ENCODE results near the gene LDAH.
"Not testable (repeated sequence)": the region's sequence is repeated elsewhere in the genome, so short reads cannot be mapped to it uniquely, and the experiment has no call there.

The LDAH gene

DNA sequence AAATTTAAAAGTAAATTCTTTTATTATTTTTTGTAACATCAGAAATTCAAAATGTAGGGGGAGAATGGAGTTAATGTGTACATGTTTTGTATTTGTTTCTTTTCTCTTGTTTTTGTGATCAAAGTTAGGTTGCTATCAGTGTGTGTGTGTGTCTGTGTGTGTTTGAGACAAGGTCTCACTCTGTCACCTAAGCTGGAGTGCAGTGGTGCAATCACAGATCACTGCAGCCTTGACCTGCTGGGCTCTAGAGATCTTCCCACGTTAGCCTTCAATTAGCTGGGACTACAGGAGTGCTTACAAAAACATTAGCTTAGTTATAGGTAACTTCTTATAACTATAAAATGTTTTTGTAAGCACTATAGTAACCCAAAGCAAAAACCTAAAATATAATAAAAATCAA is 105.3 kb downstream of the LDAH start:
- DNase-seq = no peak

DNA sequence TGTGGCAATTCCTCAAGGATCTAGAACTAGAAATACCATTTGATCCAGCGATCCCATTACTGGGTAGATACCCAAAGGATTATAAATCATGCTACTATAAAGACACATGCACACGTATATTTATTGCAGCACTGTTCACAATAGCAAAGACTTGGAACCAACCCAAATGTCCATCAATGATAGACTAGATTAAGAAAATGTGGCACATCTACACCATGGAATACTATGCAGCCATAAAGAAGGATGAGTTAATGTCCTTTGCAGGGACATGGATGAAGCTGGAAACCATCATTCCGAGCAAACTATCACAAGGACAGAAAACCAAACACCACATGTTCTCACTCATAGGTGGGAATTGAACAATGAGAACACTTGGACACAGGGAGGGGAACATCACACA is 106.7 kb downstream of the LDAH start:
- DNase-seq = not testable (repeated sequence)

DNA sequence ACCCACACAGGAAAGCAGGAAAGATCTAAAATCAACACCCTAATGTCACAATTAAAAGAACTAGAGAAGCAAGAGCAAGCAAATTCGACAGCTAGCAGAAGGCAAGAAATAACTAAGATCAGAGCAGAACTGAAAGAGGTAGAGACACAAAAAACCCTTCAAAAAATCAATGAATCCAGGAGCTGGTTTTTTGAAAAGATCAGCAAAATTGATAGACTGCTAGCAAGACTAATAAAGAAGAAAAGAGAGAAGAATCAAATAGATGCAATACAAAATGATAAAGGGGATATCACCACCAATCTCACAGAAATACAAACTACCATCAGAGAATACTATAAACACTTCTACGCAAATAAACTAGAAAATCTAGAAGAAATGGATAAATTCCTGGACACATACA is 108.5 kb downstream of the LDAH start:
- not testable (repeated sequence) for DNase-seq

DNA sequence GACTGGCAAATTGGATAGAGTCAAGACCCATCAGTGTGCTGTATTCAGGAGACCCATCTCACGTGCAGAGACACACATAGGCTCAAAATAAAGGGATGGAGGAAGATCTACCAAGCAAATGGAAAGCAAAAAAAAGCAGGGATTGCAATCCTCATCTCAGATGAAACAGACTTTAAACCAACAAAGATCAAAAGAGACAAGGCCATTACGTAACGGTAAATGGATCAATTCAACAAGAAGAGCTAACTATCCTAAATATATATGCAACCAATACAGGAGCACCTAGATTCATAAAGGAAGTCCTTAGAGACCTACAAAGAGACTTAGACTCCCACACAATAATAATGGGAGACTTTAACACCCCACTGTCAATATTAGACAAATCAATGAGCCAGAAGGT is 109.3 kb downstream of the LDAH start:
- not testable (repeated sequence) for DNase-seq

DNA sequence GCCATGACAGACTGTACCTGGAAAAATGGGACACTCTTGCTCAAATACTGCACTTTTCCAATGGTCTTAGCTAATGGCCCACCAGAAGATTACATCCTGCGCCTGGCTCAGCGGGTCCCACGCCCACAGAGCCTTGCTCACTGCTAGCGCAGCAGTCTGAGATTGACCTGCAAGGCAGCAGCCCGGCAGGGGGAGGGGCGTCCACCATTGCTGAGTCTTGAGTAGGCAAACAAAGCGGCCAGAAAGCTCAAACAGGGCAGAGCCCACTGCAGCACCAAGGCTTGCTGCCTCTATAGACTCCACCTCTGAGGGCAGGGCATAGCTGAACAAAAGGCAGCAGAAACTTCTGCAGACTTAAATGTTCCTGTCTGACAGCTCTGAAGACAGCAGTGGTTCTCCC is 111.3 kb downstream of the LDAH start:
- not testable (repeated sequence) for DNase-seq

DNA sequence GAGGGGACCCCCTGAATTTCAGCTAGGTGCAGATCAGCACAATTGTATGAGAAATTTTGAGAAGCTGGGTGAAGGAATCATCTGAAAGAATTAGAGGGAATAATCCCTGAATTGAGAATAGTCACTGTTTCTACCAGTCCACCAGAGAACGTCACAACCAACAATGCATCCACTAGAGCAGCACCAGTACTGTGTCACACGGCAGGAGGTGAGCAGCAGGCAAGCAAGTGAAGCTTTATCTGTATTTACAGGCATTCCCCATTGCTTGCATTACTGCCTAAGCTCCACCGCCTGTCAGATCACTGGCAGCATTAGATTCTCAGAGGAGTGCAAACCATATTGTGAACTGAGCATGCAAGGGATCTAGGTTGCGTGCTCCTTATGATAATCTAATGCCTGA is 115.3 kb downstream of the LDAH start:
- DNase-seq = no peak

DNA sequence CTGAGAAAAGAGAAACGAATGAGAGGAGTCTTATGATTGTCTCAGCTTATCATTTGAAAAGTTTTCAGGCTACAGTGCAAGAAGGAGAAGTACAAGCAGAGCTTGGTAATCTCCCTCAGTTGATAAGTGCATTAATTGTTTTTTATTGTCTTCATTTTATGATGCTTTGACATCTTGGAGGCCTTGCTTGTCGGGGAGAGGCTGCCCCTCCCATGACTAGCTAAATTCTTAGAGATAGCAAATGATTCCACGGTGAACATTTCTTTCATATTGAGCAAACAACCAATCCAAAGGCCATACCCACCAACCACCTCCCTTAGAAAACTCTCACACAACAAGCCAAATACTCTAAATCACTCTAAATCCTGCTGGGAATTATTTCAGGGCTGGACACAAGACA is 116.1 kb downstream of the LDAH start:
- DNase-seq = no peak

DNA sequence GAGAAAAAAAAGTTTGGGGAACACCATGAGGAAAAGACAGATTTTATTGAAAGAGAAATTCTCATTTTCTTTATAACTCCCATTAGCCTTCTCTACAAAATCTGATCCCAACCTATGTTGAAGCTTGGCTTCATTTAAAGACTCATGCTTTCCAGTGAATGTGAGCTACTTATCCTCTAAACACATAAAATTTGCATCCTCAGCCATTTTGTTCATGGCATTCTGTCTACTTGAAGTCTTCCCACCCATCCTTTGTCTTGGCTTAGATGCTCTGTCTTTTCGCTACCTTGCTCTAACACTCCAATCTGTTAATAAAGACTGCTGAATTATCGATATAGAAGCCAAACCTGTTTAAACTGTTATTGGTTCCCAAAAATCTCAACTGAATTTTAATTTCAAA is 116.7 kb downstream of the LDAH start:
- no peak for DNase-seq

DNA sequence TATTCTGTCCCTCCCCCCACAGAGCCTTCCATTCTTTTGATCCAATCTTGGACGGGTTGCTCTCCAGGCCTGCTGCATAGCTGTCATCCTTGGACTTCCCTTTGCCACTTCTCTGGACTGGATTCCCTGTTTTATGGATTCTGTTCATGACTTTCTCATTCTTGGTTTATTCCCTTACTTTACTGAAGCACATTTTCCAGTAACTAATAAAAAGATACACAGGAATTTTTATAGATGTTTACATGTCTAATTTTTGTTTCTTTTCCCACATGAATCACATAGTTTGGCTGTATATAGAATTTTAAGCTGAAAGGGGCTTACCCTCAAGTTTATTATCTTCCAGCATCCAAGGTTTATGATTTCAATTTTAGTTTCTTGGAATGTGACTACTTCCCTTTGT is 118.0 kb downstream of the LDAH start:
- no peak for DNase-seq

DNA sequence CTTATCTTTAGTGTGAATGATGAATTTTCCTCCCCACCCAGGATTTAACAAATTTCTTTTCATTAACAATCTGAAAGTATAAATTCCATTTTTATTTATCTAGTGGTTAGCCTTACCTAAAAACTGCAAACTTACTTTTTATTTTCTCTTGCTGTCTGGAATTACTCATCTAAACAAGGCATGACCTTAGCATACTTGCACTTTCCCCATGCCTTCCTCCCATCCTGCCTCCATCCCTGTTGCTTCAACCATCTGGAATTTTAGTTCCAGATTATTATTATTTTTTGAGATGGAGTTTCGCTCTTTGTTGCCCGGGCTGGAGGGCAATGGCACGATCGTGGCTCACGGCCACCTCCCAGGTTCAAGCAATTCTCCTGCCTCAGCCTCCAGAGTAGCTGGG is 120.3 kb downstream of the LDAH start:
- no peak for DNase-seq

DNA sequence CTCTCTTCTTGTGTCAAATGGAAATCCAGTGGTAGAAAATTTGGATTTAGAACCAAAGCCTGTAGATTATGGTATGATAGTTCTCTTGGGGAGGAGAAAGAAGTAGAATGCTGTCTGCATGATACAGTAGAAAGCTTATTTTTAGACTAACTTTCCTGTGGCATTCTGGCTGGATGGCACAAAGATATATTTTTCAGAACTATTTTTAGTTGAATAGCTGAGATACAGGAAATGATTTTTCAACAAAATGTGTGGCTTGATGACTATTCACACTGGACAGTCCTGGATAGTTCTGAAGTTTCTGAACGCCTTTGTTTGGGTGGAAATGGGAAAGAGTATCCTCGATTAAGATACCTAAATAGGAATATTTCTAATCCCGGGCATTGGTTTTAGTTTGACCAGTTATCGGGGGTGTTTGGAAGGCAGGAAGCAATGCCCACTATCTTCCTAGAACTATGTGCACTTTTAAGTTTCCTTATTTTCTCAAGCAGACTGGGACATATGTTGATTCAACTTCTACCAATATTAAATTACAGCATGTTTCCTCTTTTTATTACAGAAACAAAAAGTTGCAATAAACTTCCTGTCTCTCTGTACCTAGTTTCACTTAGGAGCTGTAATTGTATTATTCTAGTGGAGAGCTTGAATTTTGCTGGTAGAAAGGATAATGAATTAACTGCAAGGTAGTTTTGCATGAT is 123.8 kb downstream of the LDAH start:
- peak; percentile 28 for DNase-seq

DNA sequence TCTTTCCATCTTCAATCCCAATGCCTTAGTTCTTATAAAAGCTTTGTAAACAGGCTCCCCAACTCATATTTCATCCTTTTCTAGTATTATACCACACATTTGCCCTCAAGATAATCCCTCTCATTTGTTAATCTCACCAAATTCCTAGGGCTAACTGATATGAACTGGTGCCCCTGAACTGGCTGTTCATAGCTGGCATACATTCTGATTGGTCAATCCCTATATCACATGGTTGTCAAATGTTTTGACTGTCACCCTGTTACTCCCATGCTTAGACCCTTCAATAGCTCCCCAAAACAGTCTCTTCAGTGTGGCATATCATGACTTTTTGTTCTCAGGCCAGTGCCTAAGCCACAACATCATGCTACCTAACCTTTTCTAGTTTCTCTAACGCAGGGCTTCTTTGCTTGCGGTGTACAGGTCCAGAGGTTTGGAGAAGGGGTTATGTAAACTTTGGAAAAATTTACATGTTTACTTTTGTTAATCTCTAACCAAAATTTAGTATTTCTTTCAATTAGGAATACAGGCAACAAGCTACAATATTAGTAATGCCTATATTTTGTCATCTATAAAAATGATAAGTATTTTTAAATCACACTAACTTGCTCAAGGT is 125.5 kb downstream of the LDAH start:
- DNase-seq = no peak

DNA sequence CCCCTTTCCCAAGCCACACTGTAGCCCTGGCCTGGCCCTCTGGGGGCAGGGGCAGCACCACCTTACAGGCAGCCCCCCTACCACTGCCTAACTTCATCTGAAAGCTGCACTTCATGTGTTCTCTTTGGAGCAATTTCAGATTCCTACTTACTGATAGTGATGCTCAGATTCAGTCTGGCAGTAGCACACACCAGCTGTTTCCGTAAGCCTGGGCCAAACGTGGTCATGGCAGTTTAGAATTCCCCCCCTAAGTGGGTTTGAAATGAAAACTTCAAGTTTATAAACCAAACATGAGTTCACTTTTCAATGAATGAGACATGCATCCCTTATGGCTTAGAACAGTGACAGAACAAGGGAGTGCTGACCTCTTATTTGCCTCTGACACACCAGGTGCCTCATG is 126.5 kb downstream of the LDAH start:
- DNase-seq = no peak

DNA sequence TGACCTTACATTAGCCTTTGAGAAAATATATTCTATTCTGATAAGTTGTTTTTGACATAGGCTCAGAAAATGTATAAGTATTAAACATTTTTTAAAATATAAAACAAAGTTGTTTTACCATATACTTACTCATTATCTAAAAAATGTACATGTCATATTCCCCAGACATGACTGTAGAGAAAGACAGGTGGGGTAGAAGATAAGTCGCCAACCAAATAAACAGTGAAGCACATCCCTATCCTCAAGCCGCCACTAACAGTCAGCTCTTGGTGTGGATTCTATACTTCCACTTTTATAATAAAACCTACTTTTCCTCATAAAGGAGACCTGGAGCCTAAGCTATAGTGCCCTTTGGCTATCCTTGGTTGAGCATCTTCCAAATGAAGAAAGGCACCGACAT is 129.6 kb downstream of the LDAH start:
- DNase-seq = peak; percentile 42

DNA sequence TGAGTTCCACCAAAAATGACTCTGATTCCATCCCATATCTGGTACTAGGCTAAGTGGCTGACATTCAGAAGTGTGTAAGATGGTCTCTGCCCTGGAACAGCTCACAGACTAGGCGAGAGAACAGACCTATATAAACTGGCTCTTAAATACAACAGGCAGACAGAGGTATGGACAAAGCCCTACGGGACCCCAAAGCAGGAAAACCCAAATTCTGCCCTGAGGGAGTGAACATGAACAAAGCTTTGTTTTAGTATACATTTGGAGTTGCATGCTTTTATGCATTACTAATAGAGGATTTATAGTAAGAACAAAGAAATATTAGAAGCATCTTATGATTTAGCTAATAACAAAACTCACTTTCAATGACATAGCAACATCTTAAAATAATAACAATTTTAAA is 130.8 kb downstream of the LDAH start:
- no peak for DNase-seq

DNA sequence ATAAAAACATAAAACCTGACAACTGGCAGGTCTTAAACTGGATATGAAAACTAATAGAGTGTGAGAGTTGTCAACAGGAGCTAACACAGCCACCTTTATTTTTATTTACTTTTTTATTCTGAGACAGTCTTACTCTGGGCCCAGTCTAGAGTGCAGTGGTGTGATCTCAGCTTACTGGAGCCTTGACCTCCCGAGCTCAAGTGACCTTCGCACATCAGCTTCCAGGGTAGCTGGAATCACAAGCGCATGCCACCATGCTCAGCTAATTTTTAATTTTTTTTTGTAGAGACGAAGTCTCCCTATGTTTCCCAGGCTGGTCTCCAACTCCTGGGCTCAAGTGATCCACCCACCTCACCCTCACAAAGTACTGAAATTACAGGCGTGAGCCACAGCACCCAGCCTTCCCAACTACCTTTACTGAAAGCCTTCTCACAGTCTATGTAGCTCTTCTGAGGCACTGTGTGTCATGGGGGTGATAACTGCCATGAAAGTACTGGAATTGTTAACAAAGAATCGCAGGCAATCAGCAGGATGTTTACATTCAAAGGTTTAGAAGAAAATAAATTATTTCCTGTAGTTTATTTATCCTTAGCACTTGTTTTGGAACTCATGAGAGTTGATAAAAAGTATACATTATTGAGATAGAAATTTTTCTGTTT is 131.7 kb downstream of the LDAH start:
- no peak for DNase-seq

DNA sequence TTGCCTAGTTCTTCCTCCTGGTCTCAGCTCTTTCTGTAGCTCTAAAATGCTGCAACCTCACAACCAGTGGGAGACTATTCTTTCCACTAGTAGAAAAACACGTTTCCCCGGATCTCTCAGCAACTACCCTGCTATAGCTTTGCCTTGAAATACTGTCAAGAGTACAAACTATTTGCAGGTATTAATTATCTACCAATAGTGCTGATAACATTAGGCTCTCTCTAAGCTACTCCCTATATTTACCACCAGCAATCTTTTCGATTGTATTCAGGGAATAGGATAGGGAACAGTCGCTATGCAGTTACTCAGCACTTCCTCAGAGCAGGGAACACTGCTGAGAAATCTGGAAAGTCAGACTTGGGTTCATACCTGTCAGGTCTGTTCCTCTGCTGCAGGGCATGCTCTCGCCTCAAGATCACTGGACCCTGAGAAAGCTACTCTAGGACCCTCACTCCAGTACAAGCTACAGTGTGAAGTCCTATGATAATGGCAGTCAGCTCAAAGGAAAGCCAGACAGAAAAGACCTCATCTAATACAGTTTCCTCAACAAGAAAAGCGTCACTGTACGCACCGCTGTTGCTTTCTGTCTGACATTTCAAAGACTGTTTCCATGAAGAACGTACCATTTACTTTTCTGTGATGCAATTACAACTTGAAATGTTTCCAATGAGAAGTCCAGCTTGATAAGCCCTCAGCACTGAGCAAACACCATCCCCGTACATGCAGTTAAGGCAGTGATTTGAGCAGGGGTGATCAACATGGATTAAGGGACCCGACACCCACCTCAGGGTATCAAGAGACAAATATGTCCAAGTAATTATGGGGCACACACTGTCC is 133.3 kb downstream of the LDAH start:
- no peak for DNase-seq

DNA sequence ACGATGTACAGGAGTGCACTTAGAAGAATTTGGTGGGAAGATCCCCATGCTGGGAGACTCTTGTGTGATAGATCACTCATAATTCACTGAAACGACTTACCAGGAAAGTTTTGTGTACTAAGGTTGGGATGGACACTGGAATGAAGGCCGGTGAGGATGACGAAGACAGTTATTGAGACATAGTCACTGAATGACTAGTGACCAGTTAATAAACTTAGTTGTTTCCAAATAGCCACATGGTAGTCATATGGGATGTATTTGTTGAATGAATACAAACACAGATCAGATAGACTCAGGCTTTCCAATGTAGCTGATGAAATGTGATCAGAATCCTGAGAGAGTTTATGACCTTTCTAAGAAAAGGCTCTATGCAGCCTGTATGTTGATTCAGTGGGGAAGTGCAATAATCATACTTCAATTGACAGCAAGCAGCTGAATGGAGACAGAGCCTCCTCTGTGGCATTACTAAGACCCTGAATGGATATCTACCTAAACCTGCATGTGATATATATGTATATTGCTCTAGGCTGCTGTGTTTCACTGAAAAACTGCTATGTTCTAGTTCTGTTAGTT is 135.6 kb downstream of the LDAH start:
- DNase-seq = no peak

DNA sequence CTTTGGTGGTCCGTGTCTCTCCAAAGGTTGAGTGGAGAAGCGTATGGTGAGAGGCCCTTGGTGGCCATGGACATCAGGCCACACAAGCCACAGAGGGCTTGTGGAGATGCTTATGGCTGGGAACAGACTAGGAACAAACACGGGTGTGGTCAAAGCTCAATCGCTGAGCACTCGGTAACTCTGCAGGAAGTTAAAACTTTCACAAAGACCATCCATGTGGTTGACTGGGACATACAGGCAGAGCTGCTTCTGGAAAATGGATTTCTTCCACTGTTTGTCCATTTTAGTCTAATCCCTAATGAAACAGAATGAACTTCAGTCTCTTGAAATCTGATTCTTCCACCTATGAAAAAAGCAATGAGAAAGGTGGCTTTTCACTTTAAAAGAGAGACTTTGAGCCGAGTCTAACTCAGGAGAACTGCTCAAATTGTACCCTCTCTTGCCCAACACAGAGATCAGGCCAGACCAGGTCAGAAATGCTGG is 138.3 kb downstream of the LDAH start:
- no peak for DNase-seq

DNA sequence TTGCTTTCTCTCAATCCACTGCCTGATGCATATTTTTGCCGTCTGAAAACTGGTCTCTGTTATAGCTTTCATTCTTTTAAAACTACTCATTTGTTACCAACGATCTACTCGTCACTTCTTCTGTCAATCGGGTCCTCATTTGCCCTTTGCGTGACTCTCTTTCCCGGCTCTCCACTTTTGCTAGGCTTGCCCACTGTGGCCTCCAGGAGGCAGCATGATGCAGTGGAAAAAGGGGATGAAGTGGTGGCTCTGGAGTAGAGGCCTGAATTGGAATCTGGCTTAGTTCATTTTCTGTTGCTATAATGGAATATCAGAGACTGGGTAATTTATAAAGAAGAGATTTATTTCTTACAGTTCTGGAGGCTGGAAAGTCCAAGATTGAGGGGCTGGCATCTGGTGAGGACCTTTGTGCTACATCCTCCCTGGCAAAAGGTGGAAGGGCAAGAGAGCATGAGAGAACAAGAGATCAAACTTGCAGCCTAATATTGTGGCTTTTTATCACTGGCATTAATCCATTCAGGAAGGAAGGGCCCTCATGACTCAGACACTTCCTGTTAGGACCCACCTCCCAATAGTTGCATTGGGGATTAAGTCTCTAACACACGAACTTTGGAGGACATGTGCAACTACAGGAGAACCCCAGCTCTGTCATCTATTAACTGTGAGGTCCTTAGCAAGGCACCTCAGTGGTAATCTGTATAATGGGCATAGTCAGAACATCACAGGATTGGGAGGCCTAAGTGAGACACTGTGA is 140.6 kb downstream of the LDAH start:
- DNase-seq = peak; percentile 48

DNA sequence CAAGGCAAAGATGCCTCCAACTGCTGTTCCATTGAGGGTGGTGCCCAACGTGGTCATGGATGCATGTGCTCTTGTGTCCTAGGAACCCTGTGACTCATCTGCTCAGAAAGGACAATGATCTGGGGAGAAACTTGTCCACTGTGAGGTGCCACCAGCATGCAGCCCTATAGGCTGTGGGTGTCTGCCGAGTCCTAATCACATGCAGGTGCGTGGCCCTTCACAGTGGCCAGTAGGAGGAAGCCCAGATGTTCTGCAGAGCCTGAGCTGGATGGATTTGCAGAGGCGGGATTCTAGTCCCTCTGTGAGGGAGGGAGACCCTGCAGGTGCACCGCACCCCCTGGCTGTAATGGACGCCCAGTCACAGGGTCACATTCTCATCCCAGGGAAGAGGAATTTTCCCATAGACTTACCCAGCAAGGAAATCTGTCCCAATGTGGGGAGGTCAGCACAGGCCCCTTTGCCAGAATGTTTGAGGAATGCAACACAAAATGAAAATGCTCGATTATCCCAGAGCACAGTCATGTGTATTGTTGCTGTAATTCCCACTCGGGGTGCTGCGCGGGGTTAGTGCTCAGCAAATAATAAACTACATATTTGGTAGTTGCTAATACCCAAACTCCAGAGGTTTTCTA is 142.0 kb downstream of the LDAH start:
- no peak for DNase-seq

DNA sequence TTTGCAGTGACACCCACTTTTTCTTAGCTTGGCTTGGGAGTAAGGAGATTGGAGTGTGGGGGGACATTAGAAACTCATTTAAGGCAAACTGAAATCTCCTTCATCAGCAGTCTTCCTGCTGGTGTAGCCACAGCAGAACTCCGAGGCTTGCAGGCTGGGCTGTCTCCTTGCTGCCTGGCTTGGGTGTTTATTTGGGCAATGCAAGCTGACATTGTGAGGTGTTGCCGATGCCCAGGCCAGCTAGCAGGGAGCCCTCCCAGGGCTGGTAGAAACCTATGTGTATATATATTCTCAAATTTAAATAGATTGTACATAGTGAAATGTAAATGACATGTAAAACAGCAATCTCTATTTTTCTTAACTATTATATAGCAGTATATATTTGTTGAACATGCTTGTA is 144.1 kb downstream of the LDAH start:
- no peak for DNase-seq
